Loucy (cell line): ENCODE measurements around the gene PANK4.

Source experiments
- CTCF ChIP-seq: fragments of 200-600 bp; sonication (generic); conservative IDR thresholded peaks from 2 replicates; pipeline ENCODE4 v1.5.1; 2014; ENCODE audit warnings: mild to moderate bottlenecking, antibody characterized with exemption, low read length
- EZH2phosphoT487 ChIP-seq: fragments of 200-600 bp; IDR thresholded peaks from 2 replicates; pipeline ENCODE4 v1.6.1; 2018; ENCODE audit warnings: antibody characterized with exemption, mild to moderate bottlenecking, moderate library complexity, borderline replicate concordance

GRCh38 chr1:2492091-2492490 lies 34.3 kb downstream of the PANK4 start:
- no peak for TF ChIP-seq CTCF
- TF ChIP-seq EZH2phosphoT487, result no peak
